ENCODE data around the gene SPRYD7. TPM values are rescaled to one million over a fixed set of nuclear protein-coding genes. Genes with fewer than 3 reads are reported as not detected.

SPRYD7 gene
- total and polyA plus RNA-seq, 2 donors from 2014 or later, result 6.6 to 12.1 TPM

DNA sequence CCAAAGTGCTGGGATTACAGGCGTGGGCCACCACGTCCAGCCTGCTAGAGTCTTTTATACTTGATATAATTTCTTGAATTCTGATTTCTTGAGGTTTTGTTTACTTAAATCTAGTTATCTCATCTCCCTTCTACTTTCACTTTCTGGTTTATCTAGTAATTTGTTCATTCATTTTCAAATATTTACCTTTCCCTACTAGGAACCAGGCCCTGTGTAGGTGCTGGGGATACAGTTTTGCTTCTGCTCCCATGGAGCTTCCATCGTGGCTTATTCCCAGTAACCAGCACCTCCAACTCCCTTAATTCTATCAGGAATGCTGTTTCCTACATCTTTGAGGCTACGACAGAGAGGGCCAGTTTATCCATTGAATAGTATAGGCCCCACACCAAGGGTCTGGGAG is 36.6 kb upstream of the SPRYD7 start:
- Histone ChIP-seq H3K9me3 (ENCODE audit: control insufficient read depth in 2 of 3, insufficient read depth in 1 of 3, low read length in 3 of 3) (no peaks in the 10 kb centered on the region), H3K27me3 (ENCODE audit: control insufficient read depth, insufficient read depth, low read length) (no peaks in the 10 kb centered on the region), H3K36me3 (ENCODE audit: control insufficient read depth in 2 of 3, insufficient read depth in 3 of 3, low read length in 3 of 3) (no peaks in the 10 kb centered on the region), H3K27ac (ENCODE audit: low read depth in 2 of 2, low read length in 2 of 2) (no peak overlapping the region), H3K4me1 (ENCODE audit: control insufficient read depth in 2 of 3, insufficient read depth in 2 of 3, low read depth in 1 of 3, low read length in 3 of 3) (no peaks in the 10 kb centered on the region), H3K9ac (ENCODE audit: low read length in 3 of 3) (no peak overlapping the region), H3K4me3 (ENCODE audit: low read length in 3 of 3) (no peak overlapping the region)
- TF ChIP-seq, protein P1, sequence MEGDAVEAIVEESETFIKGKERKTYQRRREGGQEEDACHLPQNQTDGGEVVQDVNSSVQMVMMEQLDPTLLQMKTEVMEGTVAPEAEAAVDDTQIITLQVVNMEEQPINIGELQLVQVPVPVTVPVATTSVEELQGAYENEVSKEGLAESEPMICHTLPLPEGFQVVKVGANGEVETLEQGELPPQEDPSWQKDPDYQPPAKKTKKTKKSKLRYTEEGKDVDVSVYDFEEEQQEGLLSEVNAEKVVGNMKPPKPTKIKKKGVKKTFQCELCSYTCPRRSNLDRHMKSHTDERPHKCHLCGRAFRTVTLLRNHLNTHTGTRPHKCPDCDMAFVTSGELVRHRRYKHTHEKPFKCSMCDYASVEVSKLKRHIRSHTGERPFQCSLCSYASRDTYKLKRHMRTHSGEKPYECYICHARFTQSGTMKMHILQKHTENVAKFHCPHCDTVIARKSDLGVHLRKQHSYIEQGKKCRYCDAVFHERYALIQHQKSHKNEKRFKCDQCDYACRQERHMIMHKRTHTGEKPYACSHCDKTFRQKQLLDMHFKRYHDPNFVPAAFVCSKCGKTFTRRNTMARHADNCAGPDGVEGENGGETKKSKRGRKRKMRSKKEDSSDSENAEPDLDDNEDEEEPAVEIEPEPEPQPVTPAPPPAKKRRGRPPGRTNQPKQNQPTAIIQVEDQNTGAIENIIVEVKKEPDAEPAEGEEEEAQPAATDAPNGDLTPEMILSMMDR (IDR thresholded peaks at IDR 0.05; ENCODE audit: borderline replicate concordance, extremely low read depth, insufficient read depth), result no peak
- DNase-seq, result no peak
- intact Hi-C loops (cut with DNase I), result no loop called here
- no peak for FAIRE-seq

DNA sequence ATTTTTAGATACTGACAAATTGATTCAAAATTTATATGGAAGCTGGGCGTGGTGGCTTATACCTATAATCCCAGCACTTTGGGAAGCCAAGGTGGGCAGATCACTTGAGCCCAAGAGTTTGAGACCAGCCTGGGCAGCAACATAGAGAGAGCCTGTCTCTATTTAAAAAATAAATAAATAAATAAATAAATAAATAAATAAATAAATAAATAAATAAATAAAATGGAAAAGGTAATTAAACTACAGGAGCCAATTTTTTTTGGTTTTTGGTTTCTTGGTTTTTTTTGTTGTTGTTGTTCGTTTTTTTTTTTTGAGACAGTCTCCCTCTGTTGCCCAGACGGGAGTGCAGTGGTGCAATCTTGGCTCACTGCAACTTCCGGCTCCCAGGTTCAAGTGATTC is 31.3 kb upstream of the SPRYD7 start:
- no peaks in the 10 kb centered on the region for H3K36me3 ChIP-seq (ENCODE audit: control insufficient read depth in 2 of 3, insufficient read depth in 3 of 3, low read length in 3 of 3)
- TF ChIP-seq, protein P1 (IDR thresholded peaks at IDR 0.05; ENCODE audit: borderline replicate concordance, extremely low read depth, insufficient read depth), result no peak
- H3K9me3 ChIP-seq (ENCODE audit: control insufficient read depth in 2 of 3, insufficient read depth in 1 of 3, low read length in 3 of 3), result peaks cover 0 to 17% (median 2%) of the 10 kb centered on the region in 3 donors
- H3K4me3 ChIP-seq (ENCODE audit: low read length in 3 of 3), result no peak overlapping the region
- intact Hi-C loops (cut with DNase I), result no loop called here
- H3K9ac ChIP-seq (ENCODE audit: low read length in 3 of 3), result no peak overlapping the region
- no peaks in the 10 kb centered on the region for H3K4me1 ChIP-seq (ENCODE audit: control insufficient read depth in 2 of 3, insufficient read depth in 2 of 3, low read depth in 1 of 3, low read length in 3 of 3)
- FAIRE-seq (no peak), DNase-seq (no peak)
- H3K27me3 ChIP-seq (ENCODE audit: control insufficient read depth, insufficient read depth, low read length), result no peaks in the 10 kb centered on the region
- H3K27ac ChIP-seq (ENCODE audit: low read depth in 2 of 2, low read length in 2 of 2), result no peak overlapping the region

DNA sequence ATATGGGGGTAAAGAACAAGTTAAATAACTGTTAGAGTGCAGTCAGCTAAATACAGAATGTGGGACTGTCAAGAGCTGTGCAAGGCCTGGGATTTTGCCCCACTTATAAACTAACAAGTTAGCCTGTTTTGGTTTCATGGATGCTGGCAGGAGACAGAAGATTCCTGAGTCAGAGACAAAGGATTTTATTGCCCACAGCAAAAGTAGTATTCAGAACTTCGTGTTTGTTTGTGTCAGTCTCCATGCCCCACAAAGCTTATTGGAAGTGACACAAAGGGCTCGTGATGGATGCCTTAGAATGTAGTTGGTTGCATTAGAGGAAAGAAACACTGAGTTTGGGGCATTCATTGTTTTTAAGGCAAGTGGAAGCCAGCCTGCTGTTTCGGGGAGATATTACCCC is 22.2 kb upstream of the SPRYD7 start:
- Histone ChIP-seq H3K9ac (ENCODE audit: low read length in 3 of 3) (no peak overlapping the region), H3K4me1 (ENCODE audit: control insufficient read depth in 2 of 3, insufficient read depth in 2 of 3, low read depth in 1 of 3, low read length in 3 of 3) (peaks cover 0 to 3% (median 0%) of the 10 kb centered on the region in 3 donors), H3K27me3 (ENCODE audit: control insufficient read depth, insufficient read depth, low read length) (no peaks in the 10 kb centered on the region), H3K9me3 (ENCODE audit: control insufficient read depth in 2 of 3, insufficient read depth in 1 of 3, low read length in 3 of 3) (peaks cover 0 to 5% (median 2%) of the 10 kb centered on the region in 3 donors), H3K4me3 (ENCODE audit: low read length in 3 of 3) (no peak overlapping the region), H3K36me3 (ENCODE audit: control insufficient read depth in 2 of 3, insufficient read depth in 3 of 3, low read length in 3 of 3) (no peaks in the 10 kb centered on the region), H3K27ac (ENCODE audit: low read depth in 2 of 2, low read length in 2 of 2) (no peak overlapping the region)
- TF ChIP-seq, protein P1 (IDR thresholded peaks at IDR 0.05; ENCODE audit: borderline replicate concordance, extremely low read depth, insufficient read depth), result no peak
- DNase-seq (no peak), FAIRE-seq (no peak)
- intact Hi-C loops (cut with DNase I), result no loop called here

DNA sequence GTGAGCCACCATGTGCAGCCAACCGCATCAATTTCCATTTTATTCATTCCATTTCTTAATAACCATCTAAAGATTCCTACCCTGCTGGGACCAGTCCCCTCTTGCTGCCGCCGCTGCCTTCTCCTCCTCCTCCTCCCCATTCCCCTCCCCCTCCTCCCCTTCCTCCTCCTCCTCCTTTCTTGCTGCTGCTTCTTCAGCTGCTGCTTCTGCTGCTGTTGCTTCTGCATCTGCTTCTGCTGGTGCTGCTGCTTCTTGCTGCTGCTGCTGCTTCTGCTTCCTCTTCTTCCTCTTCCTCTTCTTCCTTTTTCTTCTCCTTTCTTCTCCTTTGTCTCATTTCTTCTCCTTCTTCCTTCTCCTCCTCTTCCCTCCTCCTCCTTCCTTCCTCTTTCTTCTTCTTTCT is 20.0 kb upstream of the SPRYD7 start:
- intact Hi-C loops (cut with DNase I), result no loop called here
- Histone ChIP-seq H3K36me3 (ENCODE audit: control insufficient read depth in 2 of 3, insufficient read depth in 3 of 3, low read length in 3 of 3) (no peaks in the 10 kb centered on the region), H3K4me1 (ENCODE audit: control insufficient read depth in 2 of 3, insufficient read depth in 2 of 3, low read depth in 1 of 3, low read length in 3 of 3) (peaks cover 0 to 3% (median 0%) of the 10 kb centered on the region in 3 donors), H3K27me3 (ENCODE audit: control insufficient read depth, insufficient read depth, low read length) (no peaks in the 10 kb centered on the region), H3K9me3 (ENCODE audit: control insufficient read depth in 2 of 3, insufficient read depth in 1 of 3, low read length in 3 of 3) (no peaks in the 10 kb centered on the region), H3K9ac (ENCODE audit: low read length in 3 of 3) (no peak overlapping the region), H3K27ac (ENCODE audit: low read depth in 2 of 2, low read length in 2 of 2) (no peak overlapping the region), H3K4me3 (ENCODE audit: low read length in 3 of 3) (no peak overlapping the region)
- FAIRE-seq (no peak), DNase-seq (no peak)
- TF ChIP-seq, protein P1 (IDR thresholded peaks at IDR 0.05; ENCODE audit: borderline replicate concordance, extremely low read depth, insufficient read depth), result no peak

All from kidney (tissue), 14 donors.